WTC11 (cell line): ENCODE measurements around the gene KIN.

Source experiments
- CREB1 ChIP-seq: sonication (generic); formaldehyde crosslinking; IDR thresholded peaks from 2 replicates; pipeline ENCODE4 v1.8.0; 2023; ENCODE audit warnings: mild to moderate bottlenecking, missing genetic modification reagents
- HMGXB4 ChIP-seq: sonication (generic); formaldehyde crosslinking; IDR thresholded peaks from 2 replicates; pipeline ENCODE4 v1.8.1; 2023; ENCODE audit warnings: mild to moderate bottlenecking, moderate library complexity, missing genetic modification reagents
- TEAD1 ChIP-seq: sonication (generic); formaldehyde crosslinking; IDR thresholded peaks from 2 replicates; pipeline ENCODE4 v1.8.0; 2022; ENCODE audit warnings: mild to moderate bottlenecking, missing genetic modification reagents
- ZNF121 ChIP-seq: sonication (generic); formaldehyde crosslinking; IDR thresholded peaks from 2 replicates; pipeline ENCODE4 v1.8.0; 2023; ENCODE audit warnings: missing genetic modification reagents
- ZNF423 ChIP-seq: fragments of 250-450 bp; sonication (Bioruptor Pico); IDR thresholded peaks from 2 replicates; pipeline ENCODE4 v2.1.2; 2022; ENCODE audit warnings: mild to moderate bottlenecking, moderate library complexity
- ZSCAN18 ChIP-seq: fragments of 250-450 bp; sonication (Bioruptor Pico); IDR thresholded peaks from 2 replicates; pipeline ENCODE4 v2.1.2; 2022; ENCODE audit warnings: mild to moderate bottlenecking, moderate library complexity
- TF ChIP-seq, protein P1 (sequence below): sonication (generic); formaldehyde crosslinking; IDR thresholded peaks from 2 replicates; pipeline ENCODE4 v1.8.0; 2022; ENCODE audit warnings: mild to moderate bottlenecking, missing genetic modification reagents
- TF ChIP-seq, protein P2 (sequence below): fragments of 200-600 bp; IDR thresholded peaks from 2 replicates; pipeline ENCODE4 v1.8.0; 2022; ENCODE audit warnings: antibody characterized with exemption
- TF ChIP-seq, protein P3 (sequence below): sonication (generic); formaldehyde crosslinking; IDR thresholded peaks from 2 replicates; pipeline ENCODE4 v1.8.0; 2022; ENCODE audit warnings: missing genetic modification reagents
- TF ChIP-seq, protein P4 (sequence below): sonication (generic); formaldehyde crosslinking; IDR thresholded peaks from 2 replicates; pipeline ENCODE4 v1.8.0; 2022; ENCODE audit warnings: mild to moderate bottlenecking, missing genetic modification reagents
- TF ChIP-seq, protein P5 (sequence below): sonication (generic); formaldehyde crosslinking; conservative IDR thresholded peaks from 2 replicates; pipeline ENCODE4 v1.8.1; 2022; ENCODE audit warnings: mild to moderate bottlenecking, missing genetic modification reagents

- TF ChIP-seq, protein P1, sequence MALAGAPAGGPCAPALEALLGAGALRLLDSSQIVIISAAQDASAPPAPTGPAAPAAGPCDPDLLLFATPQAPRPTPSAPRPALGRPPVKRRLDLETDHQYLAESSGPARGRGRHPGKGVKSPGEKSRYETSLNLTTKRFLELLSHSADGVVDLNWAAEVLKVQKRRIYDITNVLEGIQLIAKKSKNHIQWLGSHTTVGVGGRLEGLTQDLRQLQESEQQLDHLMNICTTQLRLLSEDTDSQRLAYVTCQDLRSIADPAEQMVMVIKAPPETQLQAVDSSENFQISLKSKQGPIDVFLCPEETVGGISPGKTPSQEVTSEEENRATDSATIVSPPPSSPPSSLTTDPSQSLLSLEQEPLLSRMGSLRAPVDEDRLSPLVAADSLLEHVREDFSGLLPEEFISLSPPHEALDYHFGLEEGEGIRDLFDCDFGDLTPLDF (CRISPR knock-in tag) = no peak
- TF ChIP-seq TEAD1 = no peak
- TF ChIP-seq, protein P2, sequence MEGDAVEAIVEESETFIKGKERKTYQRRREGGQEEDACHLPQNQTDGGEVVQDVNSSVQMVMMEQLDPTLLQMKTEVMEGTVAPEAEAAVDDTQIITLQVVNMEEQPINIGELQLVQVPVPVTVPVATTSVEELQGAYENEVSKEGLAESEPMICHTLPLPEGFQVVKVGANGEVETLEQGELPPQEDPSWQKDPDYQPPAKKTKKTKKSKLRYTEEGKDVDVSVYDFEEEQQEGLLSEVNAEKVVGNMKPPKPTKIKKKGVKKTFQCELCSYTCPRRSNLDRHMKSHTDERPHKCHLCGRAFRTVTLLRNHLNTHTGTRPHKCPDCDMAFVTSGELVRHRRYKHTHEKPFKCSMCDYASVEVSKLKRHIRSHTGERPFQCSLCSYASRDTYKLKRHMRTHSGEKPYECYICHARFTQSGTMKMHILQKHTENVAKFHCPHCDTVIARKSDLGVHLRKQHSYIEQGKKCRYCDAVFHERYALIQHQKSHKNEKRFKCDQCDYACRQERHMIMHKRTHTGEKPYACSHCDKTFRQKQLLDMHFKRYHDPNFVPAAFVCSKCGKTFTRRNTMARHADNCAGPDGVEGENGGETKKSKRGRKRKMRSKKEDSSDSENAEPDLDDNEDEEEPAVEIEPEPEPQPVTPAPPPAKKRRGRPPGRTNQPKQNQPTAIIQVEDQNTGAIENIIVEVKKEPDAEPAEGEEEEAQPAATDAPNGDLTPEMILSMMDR = no peak
- no peak for TF ChIP-seq CREB1 (CRISPR knock-in tag)
- TF ChIP-seq, protein P3, sequence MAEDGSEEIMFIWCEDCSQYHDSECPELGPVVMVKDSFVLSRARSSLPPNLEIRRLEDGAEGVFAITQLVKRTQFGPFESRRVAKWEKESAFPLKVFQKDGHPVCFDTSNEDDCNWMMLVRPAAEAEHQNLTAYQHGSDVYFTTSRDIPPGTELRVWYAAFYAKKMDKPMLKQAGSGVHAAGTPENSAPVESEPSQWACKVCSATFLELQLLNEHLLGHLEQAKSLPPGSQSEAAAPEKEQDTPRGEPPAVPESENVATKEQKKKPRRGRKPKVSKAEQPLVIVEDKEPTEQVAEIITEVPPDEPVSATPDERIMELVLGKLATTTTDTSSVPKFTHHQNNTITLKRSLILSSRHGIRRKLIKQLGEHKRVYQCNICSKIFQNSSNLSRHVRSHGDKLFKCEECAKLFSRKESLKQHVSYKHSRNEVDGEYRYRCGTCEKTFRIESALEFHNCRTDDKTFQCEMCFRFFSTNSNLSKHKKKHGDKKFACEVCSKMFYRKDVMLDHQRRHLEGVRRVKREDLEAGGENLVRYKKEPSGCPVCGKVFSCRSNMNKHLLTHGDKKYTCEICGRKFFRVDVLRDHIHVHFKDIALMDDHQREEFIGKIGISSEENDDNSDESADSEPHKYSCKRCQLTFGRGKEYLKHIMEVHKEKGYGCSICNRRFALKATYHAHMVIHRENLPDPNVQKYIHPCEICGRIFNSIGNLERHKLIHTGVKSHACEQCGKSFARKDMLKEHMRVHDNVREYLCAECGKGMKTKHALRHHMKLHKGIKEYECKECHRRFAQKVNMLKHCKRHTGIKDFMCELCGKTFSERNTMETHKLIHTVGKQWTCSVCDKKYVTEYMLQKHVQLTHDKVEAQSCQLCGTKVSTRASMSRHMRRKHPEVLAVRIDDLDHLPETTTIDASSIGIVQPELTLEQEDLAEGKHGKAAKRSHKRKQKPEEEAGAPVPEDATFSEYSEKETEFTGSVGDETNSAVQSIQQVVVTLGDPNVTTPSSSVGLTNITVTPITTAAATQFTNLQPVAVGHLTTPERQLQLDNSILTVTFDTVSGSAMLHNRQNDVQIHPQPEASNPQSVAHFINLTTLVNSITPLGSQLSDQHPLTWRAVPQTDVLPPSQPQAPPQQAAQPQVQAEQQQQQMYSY (CRISPR knock-in tag) = no peak
- TF ChIP-seq, protein P4, sequence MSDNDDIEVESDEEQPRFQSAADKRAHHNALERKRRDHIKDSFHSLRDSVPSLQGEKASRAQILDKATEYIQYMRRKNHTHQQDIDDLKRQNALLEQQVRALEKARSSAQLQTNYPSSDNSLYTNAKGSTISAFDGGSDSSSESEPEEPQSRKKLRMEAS (CRISPR knock-in tag) = no peak
- TF ChIP-seq, protein P5, sequence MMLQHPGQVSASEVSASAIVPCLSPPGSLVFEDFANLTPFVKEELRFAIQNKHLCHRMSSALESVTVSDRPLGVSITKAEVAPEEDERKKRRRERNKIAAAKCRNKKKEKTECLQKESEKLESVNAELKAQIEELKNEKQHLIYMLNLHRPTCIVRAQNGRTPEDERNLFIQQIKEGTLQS (CRISPR knock-in tag) = no peak
- no peak for TF ChIP-seq ZNF121 (CRISPR knock-in tag)
- TF ChIP-seq ZNF423 = no peak
- no peak for TF ChIP-seq HMGXB4 (CRISPR knock-in tag)
- no peak for TF ChIP-seq ZSCAN18 (CRISPR knock-in tag)
These were observed 4.7 kb upstream of the KIN start for GRCh38 chr10:7792541-7792940.
